PC-3 (cell line): ENCODE results near the gene C22orf15.

Experiments used
- EZH2 ChIP-seq: fragments of 300-600 bp; sonication (generic); IDR thresholded peaks from one replicate; pipeline ENCODE4 v1.6.1; 2017; ENCODE audit warnings: antibody characterized with exemption, mild to moderate bottlenecking, low read length; ENCODE audit not compliant: unreplicated experiment
- EZH2phosphoT487 ChIP-seq: fragments of 300-600 bp; sonication (generic); IDR thresholded peaks from 2 replicates; pipeline ENCODE4 v1.6.1; 2018; ENCODE audit warnings: mild to moderate bottlenecking, antibody characterized with exemption, low read length, borderline replicate concordance
- TF ChIP-seq, protein P1 (sequence below): fragments of 300-600 bp; sonication (generic); conservative IDR thresholded peaks from 2 replicates; pipeline ENCODE4 v1.5.1; 2017; ENCODE audit warnings: antibody characterized with exemption, low read depth, mild to moderate bottlenecking, low read length

DNA sequence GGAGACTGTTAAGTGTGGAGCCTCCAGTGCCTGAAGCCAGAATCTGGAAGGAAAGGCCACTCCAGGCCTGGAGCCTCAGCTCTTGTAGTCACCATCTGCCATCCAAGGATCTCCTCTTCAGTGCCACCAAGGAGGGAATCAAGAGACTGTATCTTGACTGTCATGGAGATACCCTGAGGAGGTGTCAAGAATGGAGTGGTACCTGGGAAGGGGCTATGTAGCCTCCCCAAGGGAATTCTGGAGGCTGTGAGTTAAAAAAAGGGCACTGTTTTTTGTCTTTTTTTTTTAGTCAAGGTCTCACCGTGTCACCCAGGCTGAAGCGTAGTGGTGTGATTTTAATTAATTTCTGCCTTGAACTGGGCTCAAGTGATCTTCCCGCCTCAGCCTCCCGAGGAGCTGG lies 3.2 kb upstream of the C22orf15 start:
- TF ChIP-seq, protein P1, sequence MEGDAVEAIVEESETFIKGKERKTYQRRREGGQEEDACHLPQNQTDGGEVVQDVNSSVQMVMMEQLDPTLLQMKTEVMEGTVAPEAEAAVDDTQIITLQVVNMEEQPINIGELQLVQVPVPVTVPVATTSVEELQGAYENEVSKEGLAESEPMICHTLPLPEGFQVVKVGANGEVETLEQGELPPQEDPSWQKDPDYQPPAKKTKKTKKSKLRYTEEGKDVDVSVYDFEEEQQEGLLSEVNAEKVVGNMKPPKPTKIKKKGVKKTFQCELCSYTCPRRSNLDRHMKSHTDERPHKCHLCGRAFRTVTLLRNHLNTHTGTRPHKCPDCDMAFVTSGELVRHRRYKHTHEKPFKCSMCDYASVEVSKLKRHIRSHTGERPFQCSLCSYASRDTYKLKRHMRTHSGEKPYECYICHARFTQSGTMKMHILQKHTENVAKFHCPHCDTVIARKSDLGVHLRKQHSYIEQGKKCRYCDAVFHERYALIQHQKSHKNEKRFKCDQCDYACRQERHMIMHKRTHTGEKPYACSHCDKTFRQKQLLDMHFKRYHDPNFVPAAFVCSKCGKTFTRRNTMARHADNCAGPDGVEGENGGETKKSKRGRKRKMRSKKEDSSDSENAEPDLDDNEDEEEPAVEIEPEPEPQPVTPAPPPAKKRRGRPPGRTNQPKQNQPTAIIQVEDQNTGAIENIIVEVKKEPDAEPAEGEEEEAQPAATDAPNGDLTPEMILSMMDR = no peak
- TF ChIP-seq EZH2 = no peak
- TF ChIP-seq EZH2phosphoT487 = no peak
